GM10248 (cell line): ENCODE data around the gene OLFM1.
A peak's percentile ranks its signal among the peaks of the same experiment; 100 is the strongest.
"Not testable (repeated sequence)": the region's sequence is repeated elsewhere in the genome, so short reads cannot be mapped to it uniquely, and the experiment has no call there.

ENCODE experiments used
- CTCF ChIA-PET: fragments of 300-600 bp; sonication (Branson Sonifier 250); formaldehyde crosslinking; extraction: SDS; loops from one replicate; lab custom pipeline; 2021; ENCODE audit warnings: antibody characterized with exemption; lab: Yijun Ruan, JAX
- POLR2A ChIA-PET: fragments of 350-650 bp; sonication (Branson Sonifier 250); formaldehyde crosslinking; extraction: SDS; loops from one replicate; lab custom pipeline; 2020; ENCODE audit warnings: antibody characterized with exemption; lab: Yijun Ruan, JAX
- DNase-seq: peaks from one replicate; pipeline ENCODE4 v3.0.0; 2012; ENCODE audit errors: extremely low spot score
- CTCF ChIP-seq: IDR thresholded peaks from 2 replicates; pipeline ENCODE4 v1.5.1; 2012; ENCODE audit warnings: mild to moderate bottlenecking, low read depth; ENCODE audit errors: extremely low read depth, missing control alignments, control extremely low read depth

The OLFM1 gene

GRCh38 chr9:135155396-135155795, 67.9 kb downstream of the OLFM1 start:
- ChIA-PET POLR2A (no interaction called here), CTCF (interaction anchor here (1.2 kb wide), 1 partner anchor 13 kb away, joined by 3 read pairs; no protein-coding TSS in a partner anchor)
- TF ChIP-seq CTCF = no peak
- no peak for DNase-seq

GRCh38 chr9:135156525-135157510, 69.3 kb downstream of the OLFM1 start:
- POLR2A ChIA-PET = no interaction called here
- no peak for TF ChIP-seq CTCF
- CTCF ChIA-PET = interaction anchor here (1.0 to 1.3 kb wide), 4 partner anchors 9 to 19 kb away, joined by 3 read pairs; no protein-coding TSS in a partner anchor
- DNase-seq = peak; percentile 54

GRCh38 chr9:135157856-135158563, 70.5 kb downstream of the OLFM1 start:
- POLR2A ChIA-PET = no interaction called here
- no peak for DNase-seq
- CTCF ChIA-PET = interaction anchor here (1.0 kb wide), 1 partner anchor 16 kb away, joined by 3 read pairs; no protein-coding TSS in a partner anchor
- TF ChIP-seq CTCF = no peak

GRCh38 chr9:135158564-135158937, 71.1 kb downstream of the OLFM1 start:
- ChIA-PET POLR2A (no interaction called here), CTCF (no interaction called here)
- no peak for TF ChIP-seq CTCF
- no peak for DNase-seq

GRCh38 chr9:135159801-135160200, 72.3 kb downstream of the OLFM1 start:
- CTCF ChIA-PET = interaction anchor here (1.1 kb wide), 1 partner anchor 19 kb away, joined by 3 read pairs; no protein-coding TSS in a partner anchor
- no peak for DNase-seq
- POLR2A ChIA-PET = no interaction called here
- no peak for TF ChIP-seq CTCF

GRCh38 chr9:135160862-135161261, 73.4 kb downstream of the OLFM1 start:
- no peak for DNase-seq
- ChIA-PET CTCF (no interaction called here), POLR2A (no interaction called here)
- no peak for TF ChIP-seq CTCF

- DNase-seq, POLR2A ChIA-PET, CTCF ChIA-PET: not testable (repeated sequence)
These were observed 75.1 kb downstream of the OLFM1 start for GRCh38 chr9:135162599-135162998.
